Measurements from ENCODE around the gene KRT27. TPM values are rescaled to one million over a fixed set of nuclear protein-coding genes. Genes with fewer than 3 reads are reported as not detected.

Gene KRT27
- total and polyA plus RNA-seq, 10 of the 15 experiments (the other 5 are each of a cell fraction or from before 2014, with no cell fraction given), result not detected

DNA sequence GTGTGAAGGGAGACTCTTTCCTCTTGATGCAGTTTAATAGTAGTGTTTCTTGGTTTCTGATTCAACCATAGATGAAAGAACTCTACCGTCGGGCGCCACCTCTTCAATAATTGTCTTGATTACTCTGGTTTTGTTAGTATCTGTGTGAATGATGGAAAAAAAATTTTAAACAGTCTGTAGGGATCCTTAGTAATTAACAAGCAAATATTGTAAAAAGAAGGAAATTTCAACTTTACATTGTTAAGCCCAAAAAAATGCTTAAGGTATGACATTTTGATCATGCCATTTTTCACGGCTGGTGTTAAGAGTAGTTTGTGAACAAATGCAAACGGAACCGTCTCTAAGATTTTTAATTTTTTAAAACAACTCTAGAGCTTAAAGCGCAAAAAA, 36.0 kb upstream of the KRT27 start:
- CTCF ChIA-PET, result interaction anchor here (0.7 to 3.5 kb wide), 11 partner anchors 11 to 849 kb away, joined by 3 to 14 read pairs (median 4); no protein-coding TSS in a partner anchor
- Histone ChIP-seq H3K4me2 (ENCODE audit: control insufficient read depth, insufficient read depth) (peak overlapping the region; percentile 56), H3K9ac (ENCODE audit: control insufficient read depth, insufficient read depth, low read length) (peak overlapping the region; percentile 79), H3K27ac (ENCODE audit: control insufficient read depth, insufficient read depth) (peak overlapping the region; percentile 76), H3K4me3 (peak overlapping the region; percentile 72), H3K79me2 (ENCODE audit: control insufficient read depth, insufficient read depth, low read length) (peaks cover 5% of the 10 kb centered on the region), H4K20me1 (ENCODE audit: control insufficient read depth, insufficient read depth) (no peaks in the 10 kb centered on the region), H3K36me3 (ENCODE audit: control insufficient read depth in 2 of 2, insufficient read depth in 2 of 2, low read length in 1 of 2) (peaks cover 0 to 7% of the 10 kb centered on the region in 2 experiments; a peak in 2 of 4 replicates), H2AFZ (ENCODE audit: control insufficient read depth, low read depth, low read length) (peak overlapping the region; percentile 61), H3K9me3 (replicated peaks; ENCODE audit: control insufficient read depth, insufficient read depth, low read length) (no peaks in the 10 kb centered on the region), H3K4me1 (ENCODE audit: control insufficient read depth, insufficient read depth, low read length) (peaks cover 11% of the 10 kb centered on the region), H3K27me3 (replicated peaks in 1 of 2; ENCODE audit: control insufficient read depth in 2 of 2, insufficient read depth in 2 of 2, low read length in 1 of 2) (no peaks in the 10 kb centered on the region)
- SMC1A ChIA-PET (ENCODE audit: uncharacterized antibody, unreplicated experiment), result interaction anchor here (0.7 to 2.6 kb wide), 6 partner anchors 12 to 257 kb away, joined by 3 to 13 read pairs (median 4); no protein-coding TSS in a partner anchor
- FAIRE-seq (no peak), ATAC-seq (peak; percentile 28; the same call in 2 of the 3 replicates), DNase-seq (ENCODE audit: low read depth, low spot score) (no peak)
- POLR2A ChIA-PET, result interaction anchor here (0.6 to 1.2 kb wide), 11 partner anchors 9 to 1226 kb away, joined by 3 to 7 read pairs (median 4); partner anchors contain the start of gene EIF1
- in situ Hi-C loops (cut with MboI) (no loop called here), intact Hi-C loops (cut with micrococcal nuclease; ENCODE audit: unreplicated experiment) (no loop called here)
- TSS peak; percentile 95 for BruUV-seq (replicated peaks)
- TF ChIP-seq, protein P1, sequence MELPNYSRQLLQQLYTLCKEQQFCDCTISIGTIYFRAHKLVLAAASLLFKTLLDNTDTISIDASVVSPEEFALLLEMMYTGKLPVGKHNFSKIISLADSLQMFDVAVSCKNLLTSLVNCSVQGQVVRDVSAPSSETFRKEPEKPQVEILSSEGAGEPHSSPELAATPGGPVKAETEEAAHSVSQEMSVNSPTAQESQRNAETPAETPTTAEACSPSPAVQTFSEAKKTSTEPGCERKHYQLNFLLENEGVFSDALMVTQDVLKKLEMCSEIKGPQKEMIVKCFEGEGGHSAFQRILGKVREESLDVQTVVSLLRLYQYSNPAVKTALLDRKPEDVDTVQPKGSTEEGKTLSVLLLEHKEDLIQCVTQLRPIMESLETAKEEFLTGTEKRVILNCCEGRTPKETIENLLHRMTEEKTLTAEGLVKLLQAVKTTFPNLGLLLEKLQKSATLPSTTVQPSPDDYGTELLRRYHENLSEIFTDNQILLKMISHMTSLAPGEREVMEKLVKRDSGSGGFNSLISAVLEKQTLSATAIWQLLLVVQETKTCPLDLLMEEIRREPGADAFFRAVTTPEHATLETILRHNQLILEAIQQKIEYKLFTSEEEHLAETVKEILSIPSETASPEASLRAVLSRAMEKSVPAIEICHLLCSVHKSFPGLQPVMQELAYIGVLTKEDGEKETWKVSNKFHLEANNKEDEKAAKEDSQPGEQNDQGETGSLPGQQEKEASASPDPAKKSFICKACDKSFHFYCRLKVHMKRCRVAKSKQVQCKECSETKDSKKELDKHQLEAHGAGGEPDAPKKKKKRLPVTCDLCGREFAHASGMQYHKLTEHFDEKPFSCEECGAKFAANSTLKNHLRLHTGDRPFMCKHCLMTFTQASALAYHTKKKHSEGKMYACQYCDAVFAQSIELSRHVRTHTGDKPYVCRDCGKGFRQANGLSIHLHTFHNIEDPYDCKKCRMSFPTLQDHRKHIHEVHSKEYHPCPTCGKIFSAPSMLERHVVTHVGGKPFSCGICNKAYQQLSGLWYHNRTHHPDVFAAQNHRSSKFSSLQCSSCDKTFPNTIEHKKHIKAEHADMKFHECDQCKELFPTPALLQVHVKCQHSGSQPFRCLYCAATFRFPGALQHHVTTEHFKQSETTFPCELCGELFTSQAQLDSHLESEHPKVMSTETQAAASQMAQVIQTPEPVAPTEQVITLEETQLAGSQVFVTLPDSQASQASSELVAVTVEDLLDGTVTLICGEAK (IDR thresholded peaks at IDR 0.05; ENCODE audit: borderline replicate concordance), result peak; percentile 58; the same call in 1 of the 2 replicates
- no peak for TF ChIP-seq NFIC (IDR thresholded peaks at IDR 0.05; ENCODE audit: low read depth, low read length)
- TF ChIP-seq EED (IDR thresholded peaks at IDR 0.05; ENCODE audit: low read depth), result no peak
- 0 out of 2 replicates have a peak, but pooled peaks have one; percentile 13 for TF ChIP-seq JUNB (IDR thresholded peaks at IDR 0.05)
- TF ChIP-seq MEF2A (IDR thresholded peaks at IDR 0.05; ENCODE audit: insufficient read depth, low read depth, low read length), result no peak
- peak; percentile 25; the same call in 1 of the 2 replicates for TF ChIP-seq NBN (IDR thresholded peaks at IDR 0.05)
- TF ChIP-seq, protein P2, sequence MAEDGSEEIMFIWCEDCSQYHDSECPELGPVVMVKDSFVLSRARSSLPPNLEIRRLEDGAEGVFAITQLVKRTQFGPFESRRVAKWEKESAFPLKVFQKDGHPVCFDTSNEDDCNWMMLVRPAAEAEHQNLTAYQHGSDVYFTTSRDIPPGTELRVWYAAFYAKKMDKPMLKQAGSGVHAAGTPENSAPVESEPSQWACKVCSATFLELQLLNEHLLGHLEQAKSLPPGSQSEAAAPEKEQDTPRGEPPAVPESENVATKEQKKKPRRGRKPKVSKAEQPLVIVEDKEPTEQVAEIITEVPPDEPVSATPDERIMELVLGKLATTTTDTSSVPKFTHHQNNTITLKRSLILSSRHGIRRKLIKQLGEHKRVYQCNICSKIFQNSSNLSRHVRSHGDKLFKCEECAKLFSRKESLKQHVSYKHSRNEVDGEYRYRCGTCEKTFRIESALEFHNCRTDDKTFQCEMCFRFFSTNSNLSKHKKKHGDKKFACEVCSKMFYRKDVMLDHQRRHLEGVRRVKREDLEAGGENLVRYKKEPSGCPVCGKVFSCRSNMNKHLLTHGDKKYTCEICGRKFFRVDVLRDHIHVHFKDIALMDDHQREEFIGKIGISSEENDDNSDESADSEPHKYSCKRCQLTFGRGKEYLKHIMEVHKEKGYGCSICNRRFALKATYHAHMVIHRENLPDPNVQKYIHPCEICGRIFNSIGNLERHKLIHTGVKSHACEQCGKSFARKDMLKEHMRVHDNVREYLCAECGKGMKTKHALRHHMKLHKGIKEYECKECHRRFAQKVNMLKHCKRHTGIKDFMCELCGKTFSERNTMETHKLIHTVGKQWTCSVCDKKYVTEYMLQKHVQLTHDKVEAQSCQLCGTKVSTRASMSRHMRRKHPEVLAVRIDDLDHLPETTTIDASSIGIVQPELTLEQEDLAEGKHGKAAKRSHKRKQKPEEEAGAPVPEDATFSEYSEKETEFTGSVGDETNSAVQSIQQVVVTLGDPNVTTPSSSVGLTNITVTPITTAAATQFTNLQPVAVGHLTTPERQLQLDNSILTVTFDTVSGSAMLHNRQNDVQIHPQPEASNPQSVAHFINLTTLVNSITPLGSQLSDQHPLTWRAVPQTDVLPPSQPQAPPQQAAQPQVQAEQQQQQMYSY (CRISPR knock-in tag; IDR thresholded peaks at IDR 0.05), result no peak
- TF ChIP-seq LARP7 (IDR thresholded peaks at IDR 0.05), result no peak
- TF ChIP-seq CEBPB (IDR thresholded peaks at IDR 0.05; ENCODE audit: borderline replicate concordance in 1 of 2, low read depth in 2 of 2, low read length in 2 of 2), result no peak
- no peak for TF ChIP-seq STAT1 (conservative IDR thresholded peaks at IDR 0.05)
- TF ChIP-seq SMAD1 (IDR thresholded peaks at IDR 0.05; ENCODE audit: low read depth, partially characterized antibody), result no peak
- TF ChIP-seq TARDBP (IDR thresholded peaks at IDR 0.05; ENCODE audit: borderline replicate concordance), result no peak
- RAD21 ChIA-PET (ENCODE audit: unreplicated experiment), result interaction anchor here (0.8 to 2.0 kb wide), 13 partner anchors 15 to 830 kb away, joined by 3 to 9 read pairs (median 5); partner anchors contain the start of gene SMARCE1
- 0% methylated on average over 7 of the region's 7 CpGs for WGBS (ENCODE audit: insufficient coverage, insufficient replicate concordance, low lambda C conversion rate, missing lambda C conversion rate)

All from GM12878 (cell line).